K562 (cell line): ENCODE results near the gene NDUFV2. TPM values are rescaled to one million over a fixed set of nuclear protein-coding genes. Genes with fewer than 3 reads are reported as not detected.

Experiments used
- CBFA2T3 ChIP-seq: fragments of 450-650 bp; IDR thresholded peaks from 2 replicates; pipeline ENCODE4 v1.6.1; 2017
- CREM ChIP-seq: IDR thresholded peaks from 2 replicates; pipeline ENCODE4 v1.6.1; 2014; ENCODE audit warnings: antibody characterized with exemption, low read depth
- EWSR1 ChIP-seq: fragments of 450-650 bp; IDR thresholded peaks from 2 replicates; pipeline ENCODE4 v1.6.1; 2018; ENCODE audit warnings: borderline replicate concordance, mild to moderate bottlenecking, low read depth, moderate library complexity; ENCODE audit not compliant: partially characterized antibody
- FOSL1 ChIP-seq: fragments of 200-800 bp; sonication (Bioruptor generic); conservative IDR thresholded peaks from 2 replicates; pipeline ENCODE4 v1.6.1; 2016; ENCODE audit warnings: missing genetic modification characterization, missing compliant biosample characterization
- FOXJ3 ChIP-seq: sonication (generic); formaldehyde crosslinking; IDR thresholded peaks from 2 replicates; pipeline ENCODE4 v1.4.0; 2020; ENCODE audit warnings: mild to moderate bottlenecking, missing genetic modification reagents
- HDAC1 ChIP-seq, 2 experiments: fragments of 450-650 bp; IDR thresholded peaks; 2 replicates each; pipeline ENCODE4 v1.6.1; 2016 to 2017; ENCODE audit warnings: inconsistent platforms in 1 of 2, mild to moderate bottlenecking in 1 of 2, moderate library complexity in 1 of 2
- HDGF ChIP-seq: fragments of 450-650 bp; IDR thresholded peaks from 2 replicates; pipeline ENCODE4 v1.6.1; 2016
- MEIS2 ChIP-seq: fragments of 450-650 bp; IDR thresholded peaks from 2 replicates; pipeline ENCODE4 v1.6.1; 2014; ENCODE audit warnings: mild to moderate bottlenecking; ENCODE audit not compliant: partially characterized antibody
- MTF1 ChIP-seq: fragments of 250-450 bp; sonication (Bioruptor Pico); IDR thresholded peaks from 2 replicates; pipeline ENCODE4 v1.9.0; 2021; ENCODE audit warnings: moderate library complexity, mild to moderate bottlenecking, inconsistent platforms, borderline replicate concordance
- NR2F6 ChIP-seq: fragments of 450-650 bp; formaldehyde crosslinking; IDR thresholded peaks from 2 replicates; pipeline ENCODE4 v1.4.0; 2020; ENCODE audit warnings: mild to moderate bottlenecking
- NRF1 ChIP-seq, 2 experiments: fragments of 450-650 bp; IDR thresholded peaks in 1 of 2; conservative IDR thresholded peaks in 1 of 2; 2 replicates each; pipeline ENCODE4 v1.6.1; 2014; ENCODE audit warnings: mild to moderate bottlenecking in 2 of 2
- RBM17 ChIP-seq: fragments of 200-400 bp; formaldehyde crosslinking; IDR thresholded peaks from 2 replicates; pipeline ENCODE4 v1.6.1; 2017; ENCODE audit warnings: low read depth, mild to moderate bottlenecking, low read length, borderline replicate concordance
- SMAD4 ChIP-seq: fragments of 250-450 bp; sonication (Bioruptor Pico); conservative IDR thresholded peaks from 2 replicates; pipeline ENCODE4 v1.8.0; 2021; ENCODE audit warnings: inconsistent platforms, mild to moderate bottlenecking, moderate library complexity
- SRSF9 ChIP-seq: fragments of 200-400 bp; formaldehyde crosslinking; IDR thresholded peaks from 2 replicates; pipeline ENCODE4 v1.6.1; 2017; ENCODE audit warnings: low read depth, low read length, borderline replicate concordance
- XRCC3 ChIP-seq: fragments of 450-650 bp; IDR thresholded peaks from 2 replicates; pipeline ENCODE4 v1.6.1; 2017; ENCODE audit warnings: mild to moderate bottlenecking, moderate library complexity
- ZKSCAN8 ChIP-seq: fragments of 200-800 bp; sonication (Bioruptor generic); IDR thresholded peaks from 2 replicates; pipeline ENCODE4 v1.6.1; 2016; ENCODE audit warnings: missing genetic modification characterization, missing compliant biosample characterization
- ZNF589 ChIP-seq: fragments of 200-800 bp; sonication (Bioruptor generic); IDR thresholded peaks from 2 replicates; pipeline ENCODE4 v1.6.1; 2016; ENCODE audit warnings: low read depth, missing genetic modification characterization, missing compliant biosample characterization
- polyA plus RNA-seq, 8 experiments: library from polyadenylated mRNA; depleted of rRNA in 4 of 8; stranded (reverse) in 5 of 8; unstranded in 3 of 8; fragments of >200 nt; fragmentation: Nextera tagmentation in 2 of 8; fragmentation: Illumina TruSeq in 1 of 8; extraction: Ambion mirVana in 2 of 8; extraction: Trizol in 1 of 8; gene quantifications; 2 replicates each; pipeline versions ENCODE4 v1.2.1 to v1.2.3, GENCODE V29; 2011 to 2014; ENCODE audit warnings: inconsistent platforms in 1 of 8, missing spikeins in 1 of 8
- total RNA-seq, 7 experiments: library from RNA; depleted of rRNA in 6 of 7; stranded (reverse); fragments of >200 nt in 6 of 7; fragmentation: Illumina TruSeq in 2 of 7; extraction: Trizol in 2 of 7; gene quantifications; 2 replicates each; pipeline versions ENCODE4 v1.2.1 to v1.2.3, GENCODE V29; 2011 to 2021; ENCODE audit warnings: low replicate concordance in 1 of 7
- TF ChIP-seq, protein P1 (sequence below): fragments of 250-450 bp; sonication (Bioruptor Pico); IDR thresholded peaks from 2 replicates; pipeline ENCODE4 v1.8.0; 2022; ENCODE audit warnings: inconsistent platforms, mild to moderate bottlenecking, moderate library complexity, borderline replicate concordance
- TF ChIP-seq, protein P2 (sequence below): fragments of 250-450 bp; sonication (Bioruptor Pico); IDR thresholded peaks from 2 replicates; pipeline ENCODE4 v1.5.0; 2021
- TF ChIP-seq, protein P3 (sequence below): fragments of 250-450 bp; sonication (Bioruptor Pico); IDR thresholded peaks from 2 replicates; pipeline ENCODE4 v1.4.0; 2020
- TF ChIP-seq, protein P4 (sequence below): fragments of 450-650 bp; IDR thresholded peaks from 2 replicates; pipeline ENCODE4 v1.7.1; 2018; ENCODE audit warnings: mild to moderate bottlenecking, low read depth; ENCODE audit not compliant: partially characterized antibody
- TF ChIP-seq, protein P5 (sequence below): sonication (generic); formaldehyde crosslinking; IDR thresholded peaks from 2 replicates; pipeline ENCODE4 v1.8.0; 2022; ENCODE audit warnings: mild to moderate bottlenecking, missing genetic modification reagents

Gene NDUFV2
- total and polyA plus RNA-seq, 9 of the 15 experiments (the other 6 are each of a cell fraction or from before 2014, with no cell fraction given), result 213 to 550 (median 384) TPM

DNA sequence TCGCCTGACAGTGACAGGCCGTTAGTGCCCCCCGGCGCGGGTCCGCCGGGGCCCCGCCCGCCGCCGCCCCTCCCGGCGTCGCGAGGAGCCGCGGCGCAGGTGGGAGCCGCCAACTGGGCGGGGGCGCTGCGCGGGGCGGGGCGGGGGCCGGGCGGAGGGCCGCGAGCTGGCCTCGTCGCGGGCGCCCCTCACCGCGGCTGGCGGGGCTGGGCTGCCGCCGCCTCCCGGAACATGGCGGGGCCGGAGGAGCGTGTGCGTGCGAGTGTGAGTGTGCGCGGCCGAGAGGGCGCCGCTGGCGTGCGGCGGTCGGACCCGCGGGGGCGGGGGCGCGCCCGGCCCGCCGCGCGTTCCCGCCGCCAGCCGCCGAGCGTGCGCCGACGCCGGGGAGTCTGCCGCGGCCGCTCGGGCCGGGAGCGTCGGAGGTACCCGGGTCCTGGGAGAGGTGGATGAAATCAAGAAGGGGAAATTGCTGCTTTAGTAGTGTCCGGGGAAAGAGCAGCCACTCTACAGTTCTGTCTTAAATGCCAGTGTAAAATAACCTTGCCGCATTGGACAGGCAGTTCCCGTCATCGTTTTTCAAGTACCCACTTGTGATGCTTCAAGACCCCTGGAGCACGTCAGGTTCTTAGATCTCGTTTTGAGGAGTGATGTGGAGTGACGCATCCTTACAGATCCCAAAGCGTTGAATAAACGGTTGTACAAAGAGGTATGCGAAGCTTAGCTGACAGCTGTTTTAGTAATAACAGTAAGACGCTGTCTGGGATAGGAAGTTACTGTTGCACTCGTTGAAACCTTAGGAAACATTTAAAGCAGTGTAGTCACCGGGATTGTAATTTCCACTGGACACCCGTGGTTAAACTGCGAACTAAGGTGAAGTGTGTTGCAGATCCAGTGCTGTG, 34.9 kb downstream of the NDUFV2 start (continued):
- peak; percentile 75 for TF ChIP-seq ZNF589 (CRISPR knock-in tag)
- TF ChIP-seq, protein P1, sequence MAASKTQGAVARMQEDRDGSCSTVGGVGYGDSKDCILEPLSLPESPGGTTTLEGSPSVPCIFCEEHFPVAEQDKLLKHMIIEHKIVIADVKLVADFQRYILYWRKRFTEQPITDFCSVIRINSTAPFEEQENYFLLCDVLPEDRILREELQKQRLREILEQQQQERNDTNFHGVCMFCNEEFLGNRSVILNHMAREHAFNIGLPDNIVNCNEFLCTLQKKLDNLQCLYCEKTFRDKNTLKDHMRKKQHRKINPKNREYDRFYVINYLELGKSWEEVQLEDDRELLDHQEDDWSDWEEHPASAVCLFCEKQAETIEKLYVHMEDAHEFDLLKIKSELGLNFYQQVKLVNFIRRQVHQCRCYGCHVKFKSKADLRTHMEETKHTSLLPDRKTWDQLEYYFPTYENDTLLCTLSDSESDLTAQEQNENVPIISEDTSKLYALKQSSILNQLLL (CRISPR knock-in tag), result no peak
- peak; percentile 48 for TF ChIP-seq MEIS2
- TF ChIP-seq, protein P2, sequence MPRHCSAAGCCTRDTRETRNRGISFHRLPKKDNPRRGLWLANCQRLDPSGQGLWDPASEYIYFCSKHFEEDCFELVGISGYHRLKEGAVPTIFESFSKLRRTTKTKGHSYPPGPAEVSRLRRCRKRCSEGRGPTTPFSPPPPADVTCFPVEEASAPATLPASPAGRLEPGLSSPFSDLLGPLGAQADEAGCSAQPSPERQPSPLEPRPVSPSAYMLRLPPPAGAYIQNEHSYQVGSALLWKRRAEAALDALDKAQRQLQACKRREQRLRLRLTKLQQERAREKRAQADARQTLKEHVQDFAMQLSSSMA (CRISPR knock-in tag), result no peak
- TF ChIP-seq SRSF9, result no peak
- TF ChIP-seq, protein P3, sequence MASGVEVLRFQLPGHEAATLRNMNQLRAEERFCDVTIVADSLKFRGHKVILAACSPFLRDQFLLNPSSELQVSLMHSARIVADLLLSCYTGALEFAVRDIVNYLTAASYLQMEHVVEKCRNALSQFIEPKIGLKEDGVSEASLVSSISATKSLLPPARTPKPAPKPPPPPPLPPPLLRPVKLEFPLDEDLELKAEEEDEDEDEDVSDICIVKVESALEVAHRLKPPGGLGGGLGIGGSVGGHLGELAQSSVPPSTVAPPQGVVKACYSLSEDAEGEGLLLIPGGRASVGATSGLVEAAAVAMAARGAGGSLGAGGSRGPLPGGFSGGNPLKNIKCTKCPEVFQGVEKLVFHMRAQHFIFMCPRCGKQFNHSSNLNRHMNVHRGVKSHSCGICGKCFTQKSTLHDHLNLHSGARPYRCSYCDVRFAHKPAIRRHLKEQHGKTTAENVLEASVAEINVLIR (CRISPR knock-in tag), result no peak
- TF ChIP-seq, protein P4, sequence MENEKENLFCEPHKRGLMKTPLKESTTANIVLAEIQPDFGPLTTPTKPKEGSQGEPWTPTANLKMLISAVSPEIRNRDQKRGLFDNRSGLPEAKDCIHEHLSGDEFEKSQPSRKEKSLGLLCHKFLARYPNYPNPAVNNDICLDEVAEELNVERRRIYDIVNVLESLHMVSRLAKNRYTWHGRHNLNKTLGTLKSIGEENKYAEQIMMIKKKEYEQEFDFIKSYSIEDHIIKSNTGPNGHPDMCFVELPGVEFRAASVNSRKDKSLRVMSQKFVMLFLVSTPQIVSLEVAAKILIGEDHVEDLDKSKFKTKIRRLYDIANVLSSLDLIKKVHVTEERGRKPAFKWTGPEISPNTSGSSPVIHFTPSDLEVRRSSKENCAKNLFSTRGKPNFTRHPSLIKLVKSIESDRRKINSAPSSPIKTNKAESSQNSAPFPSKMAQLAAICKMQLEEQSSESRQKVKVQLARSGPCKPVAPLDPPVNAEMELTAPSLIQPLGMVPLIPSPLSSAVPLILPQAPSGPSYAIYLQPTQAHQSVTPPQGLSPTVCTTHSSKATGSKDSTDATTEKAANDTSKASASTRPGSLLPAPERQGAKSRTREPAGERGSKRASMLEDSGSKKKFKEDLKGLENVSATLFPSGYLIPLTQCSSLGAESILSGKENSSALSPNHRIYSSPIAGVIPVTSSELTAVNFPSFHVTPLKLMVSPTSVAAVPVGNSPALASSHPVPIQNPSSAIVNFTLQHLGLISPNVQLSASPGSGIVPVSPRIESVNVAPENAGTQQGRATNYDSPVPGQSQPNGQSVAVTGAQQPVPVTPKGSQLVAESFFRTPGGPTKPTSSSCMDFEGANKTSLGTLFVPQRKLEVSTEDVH, result no peak
- TF ChIP-seq RBM17, result no peak
- no peak for TF ChIP-seq FOXJ3
- no peak for TF ChIP-seq ZKSCAN8 (CRISPR knock-in tag)
- no peak for TF ChIP-seq NR2F6 (CRISPR knock-in tag)
- TF ChIP-seq CBFA2T3, result no peak
- no peak for TF ChIP-seq XRCC3
- peak; percentile 41 to 63 for TF ChIP-seq NRF1 (conservative IDR thresholded peaks at IDR 0.05 in 1 of 2, IDR thresholded peaks at IDR 0.05 in 1 of 2)
- TF ChIP-seq CREM, result peak; percentile 79
- TF ChIP-seq EWSR1, result no peak
- no peak for TF ChIP-seq MTF1 (CRISPR knock-in tag)
- peak in 1 of 2 experiments; percentile 65; a peak in 2 of 4 replicates for TF ChIP-seq HDAC1 (IDR thresholded peaks at IDR 0.05)
- peak; percentile 11 for TF ChIP-seq FOSL1 (tag)
- no peak for TF ChIP-seq HDGF
- TF ChIP-seq, protein P5, sequence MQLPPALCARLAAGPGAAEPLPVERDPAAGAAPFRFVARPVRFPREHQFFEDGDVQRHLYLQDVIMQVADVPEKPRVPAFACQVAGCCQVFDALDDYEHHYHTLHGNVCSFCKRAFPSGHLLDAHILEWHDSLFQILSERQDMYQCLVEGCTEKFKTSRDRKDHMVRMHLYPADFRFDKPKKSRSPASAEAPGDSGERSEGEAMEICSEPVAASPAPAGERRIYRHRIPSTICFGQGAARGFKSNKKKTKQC (CRISPR knock-in tag), result no peak
- TF ChIP-seq SMAD4 (CRISPR knock-in tag), result peak; percentile 85
